WTC11 (cell line): ENCODE results near the gene ESYT2. TPM values are rescaled to one million over a fixed set of nuclear protein-coding genes. Genes with fewer than 3 reads are reported as not detected.
A peak's percentile ranks its signal among the peaks of the same experiment; 100 is the strongest.
"Not testable (repeated sequence)": the region's sequence is repeated elsewhere in the genome, so short reads cannot be mapped to it uniquely, and the experiment has no call there.

Experiments used
- ATAC-seq: fragments of 200-7000 bp; cut with Tn5 transposase; 2 replicates; pipeline ENCODE4 v1.10.0; 2021; ENCODE audit warnings: mild to moderate bottlenecking, moderate library complexity
- CTCF ChIA-PET: fragments of 300-600 bp; sonication (Branson Sonifier 250); formaldehyde crosslinking; loops from one replicate; lab custom pipeline; 2021; ENCODE audit warnings: antibody characterized with exemption; lab: Charles Lee
- POLR2A ChIA-PET: fragments of 350-600 bp; sonication (Branson Sonifier 250); formaldehyde crosslinking; loops from one replicate; lab custom pipeline; 2021; ENCODE audit warnings: antibody characterized with exemption; lab: Charles Lee
- DNase-seq: peaks from one replicate; pipeline ENCODE4 v3.0.0; 2021; ENCODE audit warnings: low spot score
- H3K27ac Mint-ChIP-seq: 2 replicates; pipeline ENCODE4 v1.8.0; 2021; ENCODE audit warnings: mixed read lengths
- H3K27me3 Mint-ChIP-seq: 2 replicates; pipeline ENCODE4 v1.8.0; 2021; ENCODE audit warnings: low read depth, mild to moderate bottlenecking, moderate library complexity, mixed read lengths
- H3K36me3 Mint-ChIP-seq: 2 replicates; pipeline ENCODE4 v1.8.0; 2021; ENCODE audit warnings: mixed read lengths
- H3K4me1 Mint-ChIP-seq: 2 replicates; pipeline ENCODE4 v1.8.0; 2022; ENCODE audit warnings: mixed read lengths
- H3K4me3 Mint-ChIP-seq: 2 replicates; pipeline ENCODE4 v1.8.0; 2021; ENCODE audit warnings: mild to moderate bottlenecking, moderate library complexity, mixed read lengths
- H3K9me3 Mint-ChIP-seq: 2 replicates; pipeline ENCODE4 v1.8.0; 2021; ENCODE audit warnings: mixed read lengths
- ARID4B ChIP-seq: sonication (generic); formaldehyde crosslinking; IDR thresholded peaks from 2 replicates; pipeline ENCODE4 v1.8.0; 2023; ENCODE audit warnings: missing genetic modification reagents, mild to moderate bottlenecking, borderline replicate concordance
- ATF1 ChIP-seq: sonication (generic); formaldehyde crosslinking; IDR thresholded peaks from 2 replicates; pipeline ENCODE4 v1.8.1; 2023; ENCODE audit warnings: mild to moderate bottlenecking, moderate library complexity, missing genetic modification reagents
- CTCF ChIP-seq: fragments of 200-600 bp; IDR thresholded peaks from 2 replicates; pipeline ENCODE4 v1.8.0; 2022; ENCODE audit warnings: antibody characterized with exemption
- ELF4 ChIP-seq: sonication (generic); formaldehyde crosslinking; IDR thresholded peaks from 2 replicates; pipeline ENCODE4 v1.8.1; 2022; ENCODE audit warnings: low read depth, mild to moderate bottlenecking, moderate library complexity, missing genetic modification reagents
- HMGA2 ChIP-seq: fragments of 250-450 bp; sonication (Bioruptor Pico); IDR thresholded peaks from 2 replicates; pipeline ENCODE4 v1.4.0; 2021; ENCODE audit warnings: mild to moderate bottlenecking, moderate library complexity
- HMGXB4 ChIP-seq: sonication (generic); formaldehyde crosslinking; IDR thresholded peaks from 2 replicates; pipeline ENCODE4 v1.8.1; 2023; ENCODE audit warnings: mild to moderate bottlenecking, moderate library complexity, missing genetic modification reagents
- IRF1 ChIP-seq: sonication (generic); formaldehyde crosslinking; IDR thresholded peaks from 2 replicates; pipeline ENCODE4 v1.8.0; 2023; ENCODE audit warnings: missing genetic modification reagents
- IRF2 ChIP-seq: sonication (generic); formaldehyde crosslinking; IDR thresholded peaks from 2 replicates; pipeline ENCODE4 v1.8.0; 2022; ENCODE audit warnings: low read depth, missing genetic modification reagents, borderline replicate concordance
- MXD4 ChIP-seq: fragments of 250-450 bp; sonication (Bioruptor Pico); IDR thresholded peaks from 2 replicates; pipeline ENCODE4 v1.8.0; 2021; ENCODE audit warnings: mild to moderate bottlenecking, moderate library complexity, borderline replicate concordance
- USF2 ChIP-seq: sonication (generic); formaldehyde crosslinking; IDR thresholded peaks from 2 replicates; pipeline ENCODE4 v1.8.1; 2023; ENCODE audit warnings: mild to moderate bottlenecking, missing genetic modification reagents, moderate library complexity
- ZNF232 ChIP-seq: sonication (generic); formaldehyde crosslinking; IDR thresholded peaks from 2 replicates; pipeline ENCODE4 v1.8.0; 2022; ENCODE audit warnings: mild to moderate bottlenecking, missing genetic modification reagents
- total RNA-seq: library from RNA; stranded (reverse); gene quantifications from 3 replicates; pipeline ENCODE4 v1.2.3, GENCODE V29; 2021

The ESYT2 gene
- total RNA-seq, 1 experiment from 2014 or later, result 45.1 TPM

GRCh38 chr7:158878151-158879079 is 49.1 kb upstream of the ESYT2 start:
- H3K36me3 Mint-ChIP-seq, result peaks cover 67% of the 10 kb centered on the region
- H3K9me3 Mint-ChIP-seq, H3K4me3 Mint-ChIP-seq, H3K4me1 Mint-ChIP-seq, CTCF ChIA-PET, POLR2A ChIA-PET, DNase-seq, ATAC-seq, H3K27me3 Mint-ChIP-seq: not testable (repeated sequence)
- H3K27ac Mint-ChIP-seq, result peak overlapping the region; percentile 26; the same call in 1 of the 2 replicates

- Mint-ChIP-seq H3K27me3 (no peaks in the 10 kb centered on the region), H3K9me3 (no peaks in the 10 kb centered on the region), H3K4me1 (no peaks in the 10 kb centered on the region), H3K4me3 (no peak overlapping the region), H3K27ac (no peak overlapping the region), H3K36me3 (peaks cover 58% of the 10 kb centered on the region)
- ChIA-PET POLR2A (no interaction called here), CTCF (no interaction called here)
- no peak for DNase-seq
- no peak for ATAC-seq
- TF ChIP-seq IRF1 (CRISPR knock-in tag) (no peak), ZNF232 (CRISPR knock-in tag) (no peak), CTCF (no peak), HMGXB4 (CRISPR knock-in tag) (no peak), ATF1 (CRISPR knock-in tag) (no peak), MXD4 (CRISPR knock-in tag) (no peak), USF2 (CRISPR knock-in tag) (no peak)
These were observed 47.7 kb upstream of the ESYT2 start for GRCh38 chr7:158876984-158877383.

GRCh38 chr7:158869876-158870275 is 40.6 kb upstream of the ESYT2 start:
- Mint-ChIP-seq H3K4me1 (peaks cover 16% of the 10 kb centered on the region), H3K36me3 (peaks cover 19% of the 10 kb centered on the region), H3K9me3 (no peaks in the 10 kb centered on the region), H3K4me3 (no peak overlapping the region), H3K27me3 (no peaks in the 10 kb centered on the region; the same call in 1 of the 2 replicates), H3K27ac (no peak overlapping the region)
- no peak for DNase-seq
- TF ChIP-seq ATF1 (CRISPR knock-in tag) (no peak), CTCF (no peak), IRF2 (CRISPR knock-in tag) (no peak), ARID4B (no peak), ELF4 (CRISPR knock-in tag) (no peak), HMGA2 (CRISPR knock-in tag) (no peak)
- CTCF ChIA-PET, result no interaction called here
- POLR2A ChIA-PET, result no interaction called here
- no peak for ATAC-seq
